HepG2 (cell line): ENCODE measurements around the gene USP7. TPM values are rescaled to one million over a fixed set of nuclear protein-coding genes. Genes with fewer than 3 reads are reported as not detected.

Experiments
- CCDC6 ChIP-seq: sonication (generic); formaldehyde crosslinking; IDR thresholded peaks from 2 replicates; pipeline ENCODE4 v1.8.1; 2022; ENCODE audit warnings: mild to moderate bottlenecking, missing genetic modification reagents, moderate library complexity
- DPF2 ChIP-seq: sonication (generic); formaldehyde crosslinking; IDR thresholded peaks from 2 replicates; pipeline ENCODE4 v1.4.0; 2020; ENCODE audit warnings: mild to moderate bottlenecking, low read depth, missing genetic modification reagents, borderline replicate concordance
- FOXJ3 ChIP-seq: sonication (generic); formaldehyde crosslinking; IDR thresholded peaks from 2 replicates; pipeline ENCODE4 v1.4.0; 2020; ENCODE audit warnings: missing genetic modification reagents, mild to moderate bottlenecking, borderline replicate concordance
- MBNL3 ChIP-seq: fragments of 250-450 bp; sonication (Bioruptor Pico); conservative IDR thresholded peaks from 2 replicates; pipeline ENCODE4 v1.8.0; 2022; ENCODE audit warnings: mild to moderate bottlenecking, inconsistent platforms
- MTF2 ChIP-seq: sonication (generic); formaldehyde crosslinking; IDR thresholded peaks from 2 replicates; pipeline ENCODE4 v1.5.0; 2020; ENCODE audit warnings: missing genetic modification reagents, borderline replicate concordance
- NBN ChIP-seq: fragments of 450-650 bp; conservative IDR thresholded peaks from 2 replicates; pipeline ENCODE4 v1.6.1; 2017
- PAF1 ChIP-seq: IDR thresholded peaks from 2 replicates; pipeline ENCODE4 v1.6.1; 2016; ENCODE audit warnings: missing genetic modification reagents, missing compliant biosample characterization
- POLR2G ChIP-seq: fragments of 200-400 bp; formaldehyde crosslinking; IDR thresholded peaks from 2 replicates; pipeline ENCODE4 v1.6.1; 2018; ENCODE audit warnings: mild to moderate bottlenecking, low read depth, low read length, moderate library complexity
- SALL1 ChIP-seq: sonication (generic); formaldehyde crosslinking; IDR thresholded peaks from 2 replicates; pipeline ENCODE4 v1.8.0; 2022; ENCODE audit warnings: mild to moderate bottlenecking, missing genetic modification reagents
- SATB2 ChIP-seq: sonication (generic); formaldehyde crosslinking; IDR thresholded peaks from 2 replicates; pipeline ENCODE4 v1.5.0; 2020; ENCODE audit warnings: missing genetic modification reagents
- SNAPC2 ChIP-seq: sonication (generic); formaldehyde crosslinking; IDR thresholded peaks from 2 replicates; pipeline ENCODE4 v1.8.1; 2022; ENCODE audit warnings: mild to moderate bottlenecking, missing genetic modification reagents
- STAG1 ChIP-seq: sonication (generic); formaldehyde crosslinking; IDR thresholded peaks from 2 replicates; pipeline ENCODE4 v1.4.0; 2020; ENCODE audit warnings: missing genetic modification reagents
- XBP1 ChIP-seq: sonication (generic); formaldehyde crosslinking; IDR thresholded peaks from 2 replicates; pipeline ENCODE4 v1.5.0; 2020; ENCODE audit warnings: missing genetic modification reagents
- ZBTB40 ChIP-seq, 2 experiments: fragments of 450-650 bp in 1 of 2; sonication (generic) in 1 of 2; formaldehyde crosslinking in 1 of 2; IDR thresholded peaks; 2 replicates each; pipeline versions ENCODE4 v1.6.1 to v1.8.0; 2016 to 2022; ENCODE audit warnings: antibody characterized with exemption in 1 of 2, mild to moderate bottlenecking in 1 of 2, missing genetic modification reagents in 1 of 2
- ZBTB7B ChIP-seq: sonication (generic); formaldehyde crosslinking; IDR thresholded peaks from 2 replicates; pipeline ENCODE4 v1.4.0; 2020; ENCODE audit warnings: missing genetic modification reagents
- ZFP90 ChIP-seq: sonication (generic); formaldehyde crosslinking; IDR thresholded peaks from 2 replicates; pipeline ENCODE4 v1.8.0; 2022; ENCODE audit warnings: missing genetic modification reagents, mild to moderate bottlenecking, inconsistent platforms, borderline replicate concordance
- ZNF30 ChIP-seq: sonication (generic); formaldehyde crosslinking; IDR thresholded peaks from 2 replicates; pipeline ENCODE4 v1.5.0; 2020; ENCODE audit warnings: mild to moderate bottlenecking, missing genetic modification reagents
- polyA plus RNA-seq, 8 experiments: library from polyadenylated mRNA; depleted of rRNA in 3 of 8; stranded (reverse) in 7 of 8; unstranded in 1 of 8; fragments of >200 nt; fragmentation: Illumina TruSeq in 4 of 8; extraction: Trizol in 4 of 8; gene quantifications; 2 replicates each; pipeline versions ENCODE4 v1.2.1 to v1.2.3, GENCODE V29; 2011 to 2016; ENCODE audit warnings: low read depth in 4 of 8, missing spikeins in 1 of 8, mixed read lengths in 1 of 8; ENCODE audit not compliant: insufficient read depth in 1 of 8
- total RNA-seq, 5 experiments: library from RNA; depleted of rRNA; stranded (reverse); fragments of >200 nt; fragmentation: Illumina TruSeq; extraction: Trizol; gene quantifications; 2 replicates each; pipeline ENCODE4 v1.2.3, GENCODE V29; 2016; ENCODE audit warnings: low read depth in 1 of 5
- TF ChIP-seq, protein P1 (sequence below): sonication (generic); formaldehyde crosslinking; IDR thresholded peaks from 2 replicates; pipeline ENCODE4 v1.4.0; 2020; ENCODE audit warnings: missing genetic modification reagents, mild to moderate bottlenecking, borderline replicate concordance

USP7 gene
- total and polyA plus RNA-seq, 2 of the 13 experiments (the other 11 are each of a cell fraction or from before 2014, with no cell fraction given), result 52.5 to 173 TPM

GRCh38 chr16:8905795-8906591 is 57.7 kb downstream of the USP7 start (continued):
- peak; percentile 23; the same call in 1 of the 2 replicates for TF ChIP-seq POLR2G
- 0 out of 2 replicates have a peak, but pooled peaks have one; percentile 9 for TF ChIP-seq PAF1
- no peak for TF ChIP-seq ZBTB40 (IDR thresholded peaks at IDR 0.05)
- 0 out of 2 replicates have a peak, but pooled peaks have one; percentile 25 for TF ChIP-seq ZBTB40 (CRISPR knock-in tag; IDR thresholded peaks at IDR 0.05)
- TF ChIP-seq NBN, result no peak
- TF ChIP-seq SATB2 (CRISPR knock-in tag), result no peak
- no peak for TF ChIP-seq SNAPC2 (CRISPR knock-in tag)
- no peak for TF ChIP-seq FOXJ3
- no peak for TF ChIP-seq ZNF30 (CRISPR knock-in tag)
- TF ChIP-seq STAG1 (CRISPR knock-in tag), result peak; percentile 33
- TF ChIP-seq XBP1 (CRISPR knock-in tag), result no peak
- TF ChIP-seq ZBTB7B (CRISPR knock-in tag), result peak; percentile 28; the same call in 1 of the 2 replicates
- no peak for TF ChIP-seq CCDC6 (CRISPR knock-in tag)
- no peak for TF ChIP-seq ZFP90 (CRISPR knock-in tag)
- TF ChIP-seq, protein P1, sequence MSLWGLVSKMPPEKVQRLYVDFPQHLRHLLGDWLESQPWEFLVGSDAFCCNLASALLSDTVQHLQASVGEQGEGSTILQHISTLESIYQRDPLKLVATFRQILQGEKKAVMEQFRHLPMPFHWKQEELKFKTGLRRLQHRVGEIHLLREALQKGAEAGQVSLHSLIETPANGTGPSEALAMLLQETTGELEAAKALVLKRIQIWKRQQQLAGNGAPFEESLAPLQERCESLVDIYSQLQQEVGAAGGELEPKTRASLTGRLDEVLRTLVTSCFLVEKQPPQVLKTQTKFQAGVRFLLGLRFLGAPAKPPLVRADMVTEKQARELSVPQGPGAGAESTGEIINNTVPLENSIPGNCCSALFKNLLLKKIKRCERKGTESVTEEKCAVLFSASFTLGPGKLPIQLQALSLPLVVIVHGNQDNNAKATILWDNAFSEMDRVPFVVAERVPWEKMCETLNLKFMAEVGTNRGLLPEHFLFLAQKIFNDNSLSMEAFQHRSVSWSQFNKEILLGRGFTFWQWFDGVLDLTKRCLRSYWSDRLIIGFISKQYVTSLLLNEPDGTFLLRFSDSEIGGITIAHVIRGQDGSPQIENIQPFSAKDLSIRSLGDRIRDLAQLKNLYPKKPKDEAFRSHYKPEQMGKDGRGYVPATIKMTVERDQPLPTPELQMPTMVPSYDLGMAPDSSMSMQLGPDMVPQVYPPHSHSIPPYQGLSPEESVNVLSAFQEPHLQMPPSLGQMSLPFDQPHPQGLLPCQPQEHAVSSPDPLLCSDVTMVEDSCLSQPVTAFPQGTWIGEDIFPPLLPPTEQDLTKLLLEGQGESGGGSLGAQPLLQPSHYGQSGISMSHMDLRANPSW, result 0 out of 2 replicates have a peak, but pooled peaks have one; percentile 37
- peak; percentile 23; the same call in 1 of the 2 replicates for TF ChIP-seq SALL1 (CRISPR knock-in tag)
- no peak for TF ChIP-seq MTF2 (CRISPR knock-in tag)
- no peak for TF ChIP-seq DPF2 (CRISPR knock-in tag)
- TF ChIP-seq MBNL3 (CRISPR knock-in tag), result no peak
